ENCODE results near the gene ARX. TPM values are rescaled to one million over a fixed set of nuclear protein-coding genes. Genes with fewer than 3 reads are reported as not detected.

Gene ARX
- total RNA-seq, 1 experiment from 2014 or later: not detected

- no peak for ATAC-seq
- POLR2A ChIA-PET (ENCODE audit: unreplicated experiment): no interaction called here
- DNase-seq: no peak
These were observed 32.4 kb upstream of the ARX start for GRCh38 chrX:25048178-25048577.

GRCh38 chrX:25043192-25043591, 27.4 kb upstream of the ARX start:
- no peaks in the 10 kb centered on the region for H3K9me2 ChIP-seq (replicated peaks; ENCODE audit: low read length)
- no peaks in the 10 kb centered on the region for H3K27me3 ChIP-seq (ENCODE audit: low read length)
- TF ChIP-seq EZH2phosphoT487 (IDR thresholded peaks at IDR 0.05; ENCODE audit: borderline replicate concordance, low read length) (no peak), EZH2 (IDR thresholded peaks at IDR 0.05; ENCODE audit: low read length, unreplicated experiment) (no peak), CTCF (conservative IDR thresholded peaks at IDR 0.05; ENCODE audit: low read depth, low read length) (no peak)
- no peaks in the 10 kb centered on the region for H3K79me2 ChIP-seq (ENCODE audit: low read length)
- CTCF ChIA-PET: no interaction called here
- no peak for ATAC-seq
- intact Hi-C loops (cut with micrococcal nuclease): no loop called here
- H3K4me2 ChIP-seq (ENCODE audit: low read length): no peak overlapping the region
- no peak overlapping the region for H3K27ac ChIP-seq (ENCODE audit: low read length)
- H3K9me3 ChIP-seq (ENCODE audit: low read length): no peaks in the 10 kb centered on the region
- no peaks in the 10 kb centered on the region for H4K20me1 ChIP-seq (ENCODE audit: low read length)
- BruUV-seq (replicated peaks): no TSS peak
- no peak overlapping the region for H2AFZ ChIP-seq (ENCODE audit: low read length)
- POLR2A ChIA-PET (ENCODE audit: unreplicated experiment): no interaction called here
- no peaks in the 10 kb centered on the region for H3K4me1 ChIP-seq (ENCODE audit: insufficient read depth, low read length)
- H3K36me3 ChIP-seq (ENCODE audit: low read depth, low read length): no peaks in the 10 kb centered on the region
- H3F3A ChIP-seq (ENCODE audit: low read length, unreplicated experiment): no peaks in the 10 kb centered on the region
- H3K9ac ChIP-seq (ENCODE audit: low read length): no peak overlapping the region
- H3K4me3 ChIP-seq (ENCODE audit: low read length): no peak overlapping the region
- DNase-seq: no peak

More at GRCh38 chrX:25048178-25048577, 32.4 kb upstream of the ARX start:
- H3F3A ChIP-seq (ENCODE audit: low read length, unreplicated experiment): no peaks in the 10 kb centered on the region
- no peaks in the 10 kb centered on the region for H4K20me1 ChIP-seq (ENCODE audit: low read length)
- H3K9ac ChIP-seq (ENCODE audit: low read length): no peak overlapping the region
- H3K27ac ChIP-seq (ENCODE audit: low read length): no peak overlapping the region
- no peak overlapping the region for H2AFZ ChIP-seq (ENCODE audit: low read length)
- TF ChIP-seq EZH2phosphoT487 (IDR thresholded peaks at IDR 0.05; ENCODE audit: borderline replicate concordance, low read length) (no peak), CTCF (conservative IDR thresholded peaks at IDR 0.05; ENCODE audit: low read depth, low read length) (no peak), EZH2 (IDR thresholded peaks at IDR 0.05; ENCODE audit: low read length, unreplicated experiment) (no peak)
- H3K4me3 ChIP-seq (ENCODE audit: low read length): no peak overlapping the region
- CTCF ChIA-PET: no interaction called here
- BruUV-seq (replicated peaks): no TSS peak
- no peaks in the 10 kb centered on the region for H3K27me3 ChIP-seq (ENCODE audit: low read length)
- H3K9me2 ChIP-seq (replicated peaks; ENCODE audit: low read length): no peaks in the 10 kb centered on the region
- intact Hi-C loops (cut with micrococcal nuclease): no loop called here
- no peaks in the 10 kb centered on the region for H3K36me3 ChIP-seq (ENCODE audit: low read depth, low read length)
- no peaks in the 10 kb centered on the region for H3K4me1 ChIP-seq (ENCODE audit: insufficient read depth, low read length)
- no peaks in the 10 kb centered on the region for H3K79me2 ChIP-seq (ENCODE audit: low read length)
- no peak overlapping the region for H3K4me2 ChIP-seq (ENCODE audit: low read length)
- peaks cover 5% of the 10 kb centered on the region; the same call in 1 of the 2 replicates for H3K9me3 ChIP-seq (ENCODE audit: low read length)

- no TSS peak for BruUV-seq (replicated peaks)
- Histone ChIP-seq H2AFZ (ENCODE audit: low read length) (no peak overlapping the region), H4K20me1 (ENCODE audit: low read length) (no peaks in the 10 kb centered on the region), H3K9me2 (replicated peaks; ENCODE audit: low read length) (no peaks in the 10 kb centered on the region), H3K9ac (ENCODE audit: low read length) (no peak overlapping the region), H3K9me3 (ENCODE audit: low read length) (no peaks in the 10 kb centered on the region), H3K27me3 (ENCODE audit: low read length) (no peaks in the 10 kb centered on the region), H3K79me2 (ENCODE audit: low read length) (no peaks in the 10 kb centered on the region), H3K27ac (ENCODE audit: low read length) (no peak overlapping the region), H3K4me3 (ENCODE audit: low read length) (no peak overlapping the region), H3K36me3 (ENCODE audit: low read depth, low read length) (no peaks in the 10 kb centered on the region), H3K4me1 (ENCODE audit: insufficient read depth, low read length) (no peaks in the 10 kb centered on the region), H3K4me2 (ENCODE audit: low read length) (no peak overlapping the region), H3F3A (ENCODE audit: low read length, unreplicated experiment) (no peaks in the 10 kb centered on the region)
- TF ChIP-seq EZH2 (IDR thresholded peaks at IDR 0.05; ENCODE audit: low read length, unreplicated experiment) (no peak), CTCF (conservative IDR thresholded peaks at IDR 0.05; ENCODE audit: low read depth, low read length) (no peak), EZH2phosphoT487 (IDR thresholded peaks at IDR 0.05; ENCODE audit: borderline replicate concordance, low read length) (no peak)
- intact Hi-C loops (cut with micrococcal nuclease): no loop called here
- ChIA-PET POLR2A (ENCODE audit: unreplicated experiment) (no interaction called here), CTCF (no interaction called here)
- no peak for ATAC-seq
- DNase-seq: no peak
These were observed 23.3 kb upstream of the ARX start for GRCh38 chrX:25039036-25039435.

All from PC-3 (cell line).